GM20000 (cell line): ENCODE measurements around the gene TPP2.

Experiments
- DNase-seq: peaks from one replicate; pipeline ENCODE4 v3.0.0; 2012; ENCODE audit warnings: low spot score
- TF ChIP-seq, protein P1 (sequence below): IDR thresholded peaks from 2 replicates; pipeline ENCODE4 v1.5.1; 2012; ENCODE audit warnings: mild to moderate bottlenecking, control low read depth; ENCODE audit errors: extremely low read depth, missing control alignments

TPP2 gene

DNA sequence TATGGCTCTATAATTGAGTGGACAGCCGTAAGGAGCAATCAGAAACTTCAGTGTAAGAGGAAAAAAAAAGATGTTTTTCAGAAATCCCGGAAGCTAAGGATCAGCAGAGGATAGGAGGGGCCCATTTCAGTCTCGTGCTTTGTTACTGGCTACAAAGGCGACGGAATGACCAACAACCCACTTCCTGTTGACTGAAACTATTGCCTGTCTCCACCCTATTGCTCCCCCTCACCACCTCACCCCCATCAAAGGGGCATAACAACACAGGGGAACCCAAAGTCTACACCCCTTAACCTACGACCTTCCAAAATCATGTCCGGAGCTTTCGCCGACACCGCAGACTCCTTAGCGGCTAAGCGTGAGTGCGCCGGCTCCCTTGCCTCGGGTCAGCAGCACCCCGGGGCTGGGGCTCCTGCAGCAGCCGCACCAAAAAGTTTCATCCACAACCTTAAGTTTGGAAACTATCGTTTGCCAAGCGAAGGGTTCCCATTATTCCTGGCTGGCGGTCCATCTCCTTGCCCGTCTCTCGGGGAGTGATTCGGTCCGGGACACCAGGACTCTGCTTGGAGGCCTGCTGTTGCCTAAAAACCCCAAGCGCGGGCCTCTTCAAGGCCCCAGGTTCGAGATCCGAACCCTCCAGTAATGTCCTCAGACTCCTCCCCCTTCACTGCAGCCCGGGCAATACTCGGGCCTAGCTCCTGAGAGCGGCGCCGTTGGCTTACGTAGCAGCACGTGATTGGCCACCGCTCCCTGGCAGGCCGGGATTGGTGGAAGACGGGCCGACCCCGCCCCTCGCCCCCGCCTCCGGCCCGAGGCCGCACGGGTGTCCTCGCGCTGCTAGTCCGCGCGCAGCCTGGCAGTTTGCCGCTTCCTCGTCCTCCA lies at the start of gene TPP2:
TSS of gene TPP2 (plus strand) at position 840 of the 882 bp plus-strand sequence. CDS start 53 bp downstream, outside the sequence.
- peak; percentile 97 for DNase-seq
- TF ChIP-seq, protein P1, sequence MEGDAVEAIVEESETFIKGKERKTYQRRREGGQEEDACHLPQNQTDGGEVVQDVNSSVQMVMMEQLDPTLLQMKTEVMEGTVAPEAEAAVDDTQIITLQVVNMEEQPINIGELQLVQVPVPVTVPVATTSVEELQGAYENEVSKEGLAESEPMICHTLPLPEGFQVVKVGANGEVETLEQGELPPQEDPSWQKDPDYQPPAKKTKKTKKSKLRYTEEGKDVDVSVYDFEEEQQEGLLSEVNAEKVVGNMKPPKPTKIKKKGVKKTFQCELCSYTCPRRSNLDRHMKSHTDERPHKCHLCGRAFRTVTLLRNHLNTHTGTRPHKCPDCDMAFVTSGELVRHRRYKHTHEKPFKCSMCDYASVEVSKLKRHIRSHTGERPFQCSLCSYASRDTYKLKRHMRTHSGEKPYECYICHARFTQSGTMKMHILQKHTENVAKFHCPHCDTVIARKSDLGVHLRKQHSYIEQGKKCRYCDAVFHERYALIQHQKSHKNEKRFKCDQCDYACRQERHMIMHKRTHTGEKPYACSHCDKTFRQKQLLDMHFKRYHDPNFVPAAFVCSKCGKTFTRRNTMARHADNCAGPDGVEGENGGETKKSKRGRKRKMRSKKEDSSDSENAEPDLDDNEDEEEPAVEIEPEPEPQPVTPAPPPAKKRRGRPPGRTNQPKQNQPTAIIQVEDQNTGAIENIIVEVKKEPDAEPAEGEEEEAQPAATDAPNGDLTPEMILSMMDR, result no peak

GRCh38 chr13:102548811-102549210 lies 48.0 kb upstream of the TPP2 start:
- no peak for DNase-seq
- TF ChIP-seq, protein P1, result no peak

- no peak for DNase-seq
- TF ChIP-seq, protein P1, result no peak
These were observed 46.3 kb upstream of the TPP2 start for GRCh38 chr13:102550507-102550906.

- peak; percentile 28 for DNase-seq
- TF ChIP-seq, protein P1, result peak; percentile 17
These were observed 40.8 kb upstream of the TPP2 start for GRCh38 chr13:102555914-102556553.

- TF ChIP-seq, protein P1, result no peak
- no peak for DNase-seq
These were observed 40.0 kb upstream of the TPP2 start for GRCh38 chr13:102556806-102557205.

DNA sequence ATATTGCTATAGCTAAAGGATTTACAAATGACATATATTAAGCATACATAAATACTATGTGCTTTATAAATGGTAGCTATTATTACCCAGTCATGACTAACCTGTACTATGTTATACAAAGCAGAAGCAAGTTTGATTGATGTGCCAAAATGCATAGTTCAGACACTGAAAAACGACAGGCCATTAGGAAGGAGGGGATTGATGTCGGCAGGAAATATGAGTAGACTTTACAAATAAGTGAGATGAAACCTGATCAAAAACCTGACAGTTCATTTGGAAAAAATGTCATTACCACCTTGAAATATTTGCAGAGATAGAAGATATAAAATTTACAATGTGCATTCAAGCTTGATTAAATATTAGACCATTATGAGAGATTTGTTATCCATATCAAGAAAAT lies 38.8 kb upstream of the TPP2 start:
- DNase-seq, result no peak
- TF ChIP-seq, protein P1, result no peak

DNA sequence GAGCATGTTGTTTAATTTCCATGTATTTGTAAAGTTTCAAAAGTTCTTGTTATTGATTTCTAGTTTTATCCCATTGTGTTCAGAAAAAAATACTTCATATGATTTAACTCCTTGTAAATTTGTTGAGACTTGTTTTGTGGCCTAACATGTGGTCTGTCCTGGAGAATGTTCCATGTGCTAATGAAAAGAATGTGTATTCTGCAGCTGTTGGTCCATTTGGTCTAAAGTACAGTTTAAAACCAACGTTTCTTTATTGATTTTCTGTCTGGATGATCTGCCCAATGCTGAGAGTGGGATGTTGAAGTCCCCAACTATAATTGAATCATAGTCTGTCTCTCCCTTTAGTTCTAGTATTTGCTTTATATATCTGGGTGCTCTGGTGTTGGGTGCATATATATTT lies 34.9 kb upstream of the TPP2 start:
- DNase-seq, result no peak
- TF ChIP-seq, protein P1, result no peak
